Transverse colon (tissue), 4 donors: Measurements from ENCODE around the gene SOX3. TPM values are rescaled to one million over a fixed set of nuclear protein-coding genes. Genes with fewer than 3 reads are reported as not detected.

ENCODE experiments used
- DNase-seq: peaks from one replicate; pipeline ENCODE4 v3.0.0-alpha.2; 2019
- H3K27ac ChIP-seq, 4 donors: fragments of 200-600 bp; sonication (generic); 2 replicates each; pipeline ENCODE4 v1.5.1; 2016 to 2018; ENCODE audit warnings: inconsistent platforms in 4 of 4
- H3K27me3 ChIP-seq: fragments of 200-600 bp; sonication (generic); 2 replicates; pipeline ENCODE4 v1.5.1; 2017; ENCODE audit warnings: inconsistent platforms
- H3K36me3 ChIP-seq, 4 donors: fragments of 200-600 bp; sonication (generic); 2 replicates each; pipeline ENCODE4 v1.5.1; 2017 to 2019; ENCODE audit warnings: inconsistent platforms in 4 of 4
- H3K4me1 ChIP-seq, 4 donors: fragments of 200-600 bp; sonication (generic); 2 replicates each; pipeline ENCODE4 v1.5.1; 2017 to 2020; ENCODE audit warnings: inconsistent platforms in 4 of 4
- H3K4me3 ChIP-seq, 4 donors: fragments of 200-600 bp; sonication (generic); 1 replicate in 1 of 4; 2 replicates in 3 of 4; pipeline versions ENCODE4 v1.5.1 to v1.6.1; 2017 to 2019; ENCODE audit warnings: inconsistent platforms in 4 of 4
- H3K9me3 ChIP-seq, 2 donors: fragments of 200-600 bp; sonication (generic); 2 replicates each; pipeline ENCODE4 v1.5.1; 2017 to 2019; ENCODE audit warnings: inconsistent platforms in 2 of 2
- EP300 ChIP-seq: sonication (generic); formaldehyde crosslinking; IDR thresholded peaks from one replicate; pipeline ENCODE4 v1.6.1; 2017; ENCODE audit warnings: antibody characterized with exemption, low read depth
- POLR2A ChIP-seq: fragments of 450-650 bp; IDR thresholded peaks from one replicate; pipeline ENCODE4 v1.6.1; 2016; ENCODE audit warnings: antibody characterized with exemption, mild to moderate bottlenecking, moderate library complexity
- POLR2AphosphoS5 ChIP-seq, 3 donors: sonication (generic); formaldehyde crosslinking; IDR thresholded peaks; one replicate each; pipeline ENCODE4 v1.6.1; 2016; ENCODE audit warnings: antibody characterized with exemption in 3 of 3
- WGBS, 2 donors: methylation state at CpG; one replicate each; pipeline ENCODE4 v1.1.5; 2018; ENCODE audit warnings: low coverage in 1 of 2; 5-methylcytosine and 5-hydroxymethylcytosine counted together
- in situ Hi-C, 4 donors: fragments of 200-750 bp; cut with MboI; loops; one replicate each; pipeline versions ENCODE4 v1.15.0 to v1.15.1; 2017; ENCODE audit warnings: low sequenced_read_pairs in 3 of 4, low pct_ligation_motif_present in 1 of 4, low pct_unique_long_range_greater_than_20kb in 1 of 4
- intact Hi-C: fragments of 100-400 bp; cut with DNase I; formaldehyde crosslinking; loops from one replicate; pipeline ENCODE4 v1.15.1; 2023; ENCODE audit warnings: low total_unique reads
- total RNA-seq, 4 donors: library from RNA; depleted of rRNA; stranded (reverse); fragments of >200 nt; gene quantifications; one replicate each; pipeline ENCODE4 v1.1.0, GENCODE V29; 2016
- TF ChIP-seq, protein P1 (sequence below), 5 experiments: fragments of 200-600 bp in 3 of 5; fragments of 450-650 bp in 2 of 5; sonication (generic) in 3 of 5; IDR thresholded peaks; 1 replicate in 2 of 5; 2 replicates in 3 of 5; pipeline ENCODE4 v1.5.1; 2016 to 2017; ENCODE audit warnings: antibody characterized with exemption in 5 of 5, inconsistent platforms in 3 of 5, mild to moderate bottlenecking in 2 of 5, moderate library complexity in 1 of 5

The SOX3 gene
- total RNA-seq, 4 donors from 2014 or later, result not detected

DNA sequence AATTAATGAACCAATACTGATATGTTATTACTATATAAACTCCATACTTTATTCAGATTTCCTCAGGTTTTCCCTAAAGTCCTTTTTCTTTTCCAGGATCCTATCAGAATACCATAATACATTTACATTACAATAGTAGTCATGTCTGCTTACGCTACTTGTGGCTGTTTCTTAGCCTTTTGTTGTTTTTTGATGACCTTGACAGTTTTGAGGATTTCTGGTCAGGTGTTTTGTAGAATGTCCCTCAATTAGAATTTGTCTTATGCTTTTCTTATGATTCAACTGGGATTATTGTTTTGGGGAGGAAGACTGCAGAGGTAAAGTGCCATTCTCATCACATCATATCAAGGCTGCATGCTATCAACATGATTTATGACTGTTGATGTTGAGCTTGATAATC, 9.1 kb downstream of the SOX3 start:
- DNase-seq, result no peak
- intact Hi-C loops, result no loop called here
- Histone ChIP-seq H3K9me3 (no peaks in the 10 kb centered on the region), H3K4me1 (no peaks in the 10 kb centered on the region), H3K27me3 (peaks cover 14% of the 10 kb centered on the region), H3K36me3 (no peaks in the 10 kb centered on the region), H3K27ac (no peak overlapping the region), H3K4me3 (no peak overlapping the region)
- no peak for TF ChIP-seq EP300
- no peak for TF ChIP-seq POLR2AphosphoS5 (IDR thresholded peaks at IDR 0.05)
- TF ChIP-seq, protein P1, sequence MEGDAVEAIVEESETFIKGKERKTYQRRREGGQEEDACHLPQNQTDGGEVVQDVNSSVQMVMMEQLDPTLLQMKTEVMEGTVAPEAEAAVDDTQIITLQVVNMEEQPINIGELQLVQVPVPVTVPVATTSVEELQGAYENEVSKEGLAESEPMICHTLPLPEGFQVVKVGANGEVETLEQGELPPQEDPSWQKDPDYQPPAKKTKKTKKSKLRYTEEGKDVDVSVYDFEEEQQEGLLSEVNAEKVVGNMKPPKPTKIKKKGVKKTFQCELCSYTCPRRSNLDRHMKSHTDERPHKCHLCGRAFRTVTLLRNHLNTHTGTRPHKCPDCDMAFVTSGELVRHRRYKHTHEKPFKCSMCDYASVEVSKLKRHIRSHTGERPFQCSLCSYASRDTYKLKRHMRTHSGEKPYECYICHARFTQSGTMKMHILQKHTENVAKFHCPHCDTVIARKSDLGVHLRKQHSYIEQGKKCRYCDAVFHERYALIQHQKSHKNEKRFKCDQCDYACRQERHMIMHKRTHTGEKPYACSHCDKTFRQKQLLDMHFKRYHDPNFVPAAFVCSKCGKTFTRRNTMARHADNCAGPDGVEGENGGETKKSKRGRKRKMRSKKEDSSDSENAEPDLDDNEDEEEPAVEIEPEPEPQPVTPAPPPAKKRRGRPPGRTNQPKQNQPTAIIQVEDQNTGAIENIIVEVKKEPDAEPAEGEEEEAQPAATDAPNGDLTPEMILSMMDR (IDR thresholded peaks at IDR 0.05), result no peak
- TF ChIP-seq POLR2A, result no peak
- 85% methylated on average over 1 of the region's 1 CpG; no CpG with 5 or more reads in 1 of the 2 donors for WGBS, 2 donors
- in situ Hi-C loops, result no loop called here

DNA sequence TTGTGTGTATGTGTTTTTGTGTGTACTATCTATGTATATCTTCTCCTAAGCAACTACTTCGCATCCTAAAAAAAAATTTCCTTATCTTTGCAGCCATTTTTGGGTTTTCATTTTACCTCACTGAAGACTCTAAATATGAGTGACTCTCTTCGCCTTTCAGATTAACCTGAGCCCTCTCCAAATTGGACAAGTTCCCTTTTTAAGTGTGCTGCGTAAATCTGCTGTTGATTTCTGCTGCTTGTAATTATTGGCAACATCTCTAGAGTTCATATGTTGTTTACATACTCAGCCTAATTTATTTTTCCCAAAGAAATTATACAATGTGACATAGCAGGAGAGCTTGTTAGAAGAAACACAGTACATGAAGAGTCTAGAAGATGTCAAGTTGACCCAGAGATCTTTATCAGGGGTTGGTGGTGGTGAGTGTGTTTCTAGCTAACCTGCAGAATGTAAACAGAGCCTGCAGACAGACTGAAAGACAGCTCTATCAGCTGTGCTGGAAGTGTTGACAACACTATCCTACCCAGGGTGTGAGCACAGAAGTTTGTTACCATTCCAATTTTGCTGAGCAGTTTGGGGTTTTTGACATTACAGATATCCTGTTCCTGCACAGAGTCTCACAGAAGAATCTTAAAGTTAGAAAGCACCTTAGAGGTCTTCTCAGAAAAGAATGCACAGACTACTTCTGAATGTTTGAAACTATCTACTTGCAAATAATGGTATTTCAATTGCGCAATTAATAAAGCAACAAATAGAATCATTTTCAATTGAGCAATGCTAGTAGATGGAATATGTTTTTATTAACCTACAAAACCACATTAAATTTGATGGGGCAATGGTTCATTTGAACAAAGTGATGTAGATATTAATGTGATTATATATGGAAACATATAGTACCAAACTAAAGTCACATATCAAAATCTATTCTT, 12.5 kb downstream of the SOX3 start:
- H3K9me3 ChIP-seq, result no peaks in the 10 kb centered on the region
- no peak overlapping the region for H3K4me3 ChIP-seq
- in situ Hi-C loops (no loop called here), intact Hi-C loops (no loop called here)
- no peaks in the 10 kb centered on the region for H3K36me3 ChIP-seq
- no peak for DNase-seq
- no peak overlapping the region for H3K27ac ChIP-seq
- H3K4me1 ChIP-seq, result no peaks in the 10 kb centered on the region
- H3K27me3 ChIP-seq, result no peaks in the 10 kb centered on the region
- TF ChIP-seq EP300 (no peak), POLR2AphosphoS5 (IDR thresholded peaks at IDR 0.05) (no peak), POLR2A (no peak)
- TF ChIP-seq, protein P1 (IDR thresholded peaks at IDR 0.05), result no peak
- WGBS, 2 donors, result 68 to 82% methylated on average over 3 to 4 of the region's 4 CpGs

DNA sequence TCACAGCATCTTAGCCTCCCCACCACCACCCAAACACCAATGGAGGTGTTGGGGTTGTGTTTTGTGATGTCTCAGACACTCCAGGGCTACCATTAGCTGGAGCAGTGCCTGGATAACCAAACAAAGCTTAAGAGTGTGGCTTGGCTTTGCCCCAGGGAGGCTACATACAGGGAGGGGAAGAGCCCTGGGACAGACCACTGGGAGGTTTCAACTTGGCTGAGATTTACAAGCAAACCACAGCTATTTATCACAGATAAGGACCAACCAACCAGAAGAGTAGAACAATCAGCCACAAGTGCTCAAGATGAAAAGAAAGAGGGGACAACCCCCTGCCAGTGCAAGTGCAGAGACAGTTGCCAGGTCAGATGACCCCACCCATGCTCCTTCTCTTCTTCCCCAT, 24.1 kb downstream of the SOX3 start:
- Histone ChIP-seq H3K9me3 (no peaks in the 10 kb centered on the region), H3K36me3 (no peaks in the 10 kb centered on the region), H3K27me3 (no peaks in the 10 kb centered on the region), H3K4me1 (no peaks in the 10 kb centered on the region), H3K4me3 (no peak overlapping the region), H3K27ac (no peak overlapping the region)
- TF ChIP-seq POLR2A, result no peak
- TF ChIP-seq, protein P1 (IDR thresholded peaks at IDR 0.05), result no peak
- TF ChIP-seq POLR2AphosphoS5 (IDR thresholded peaks at IDR 0.05), result no peak
- TF ChIP-seq EP300, result no peak
- intact Hi-C loops, result no loop called here
- in situ Hi-C loops, result no loop called here
- DNase-seq, result no peak

GRCh38 chrX:140477987-140478386, 26.9 kb downstream of the SOX3 start:
- Histone ChIP-seq H3K36me3 (no peaks in the 10 kb centered on the region), H3K4me3 (no peak overlapping the region), H3K27me3 (no peaks in the 10 kb centered on the region), H3K9me3 (no peaks in the 10 kb centered on the region), H3K27ac (no peak overlapping the region), H3K4me1 (no peaks in the 10 kb centered on the region)
- no peak for DNase-seq
- intact Hi-C loops, result no loop called here
- in situ Hi-C loops, result no loop called here
- no peak for TF ChIP-seq POLR2A
- no peak for TF ChIP-seq POLR2AphosphoS5 (IDR thresholded peaks at IDR 0.05)
- TF ChIP-seq, protein P1 (IDR thresholded peaks at IDR 0.05), result no peak
- TF ChIP-seq EP300, result no peak
